Trophoblast cell (in vitro differentiated cells and primary cell): ENCODE data around the gene EGR2.

Experiments used
- DNase-seq, 2 donors: peaks; one replicate each; pipeline ENCODE4 v3.0.0-alpha.2; 2016
- H2AFZ ChIP-seq: 2 replicates; pipeline ENCODE4 v1.6.1; 2013; ENCODE audit warnings: low read length, moderate library complexity, mild to moderate bottlenecking; ENCODE audit not compliant: insufficient read depth, poor library complexity
- H2AK5ac ChIP-seq: 2 replicates; pipeline ENCODE4 v1.6.1; 2013; ENCODE audit warnings: mild to moderate bottlenecking, low read length
- H2BK120ac ChIP-seq: 2 replicates; pipeline ENCODE4 v1.6.1; 2013; ENCODE audit warnings: low read length, mild to moderate bottlenecking, moderate library complexity; ENCODE audit not compliant: insufficient read depth, poor library complexity
- H2BK12ac ChIP-seq: 2 replicates; pipeline ENCODE4 v1.6.1; 2013; ENCODE audit warnings: mild to moderate bottlenecking, low read length, moderate library complexity
- H2BK5ac ChIP-seq: 2 replicates; pipeline ENCODE4 v1.6.1; 2013; ENCODE audit warnings: low read length, low read depth, moderate library complexity, mild to moderate bottlenecking; ENCODE audit not compliant: poor library complexity
- H3K14ac ChIP-seq: 2 replicates; pipeline ENCODE4 v1.6.1; 2013; ENCODE audit warnings: mild to moderate bottlenecking, low read length
- H3K18ac ChIP-seq: 2 replicates; pipeline ENCODE4 v1.6.1; 2013; ENCODE audit warnings: mild to moderate bottlenecking, low read length
- H3K23ac ChIP-seq: 2 replicates; pipeline ENCODE4 v1.6.1; 2013; ENCODE audit warnings: low read length
- H3K27ac ChIP-seq: 2 replicates; pipeline ENCODE4 v1.5.1; 2013; ENCODE audit warnings: low read depth, mild to moderate bottlenecking, inconsistent platforms, low read length, moderate library complexity
- H3K27me3 ChIP-seq: 2 replicates; pipeline ENCODE4 v1.6.1; 2013; ENCODE audit warnings: inconsistent platforms, mild to moderate bottlenecking, low read length, moderate library complexity; ENCODE audit not compliant: insufficient read depth
- H3K36me3 ChIP-seq, 2 experiments: 1 replicate in 1 of 2; 2 replicates in 1 of 2; pipeline ENCODE4 v1.6.1; 2013; ENCODE audit warnings: low read length in 2 of 2, mild to moderate bottlenecking in 2 of 2, moderate library complexity in 1 of 2; ENCODE audit not compliant: insufficient read depth in 2 of 2, control insufficient read depth in 1 of 2
- H3K4ac ChIP-seq: 2 replicates; pipeline ENCODE4 v1.6.1; 2013; ENCODE audit warnings: low read depth, mild to moderate bottlenecking, low read length, moderate library complexity
- H3K4me1 ChIP-seq, 2 experiments: 1 replicate in 1 of 2; 2 replicates in 1 of 2; pipeline ENCODE4 v1.6.1; 2013; ENCODE audit warnings: low read length in 2 of 2, mild to moderate bottlenecking in 2 of 2, moderate library complexity in 1 of 2; ENCODE audit not compliant: insufficient read depth in 2 of 2, control insufficient read depth in 1 of 2
- H3K4me2 ChIP-seq: 2 replicates; pipeline ENCODE4 v1.6.1; 2013; ENCODE audit warnings: inconsistent platforms, mild to moderate bottlenecking, low read length, moderate library complexity
- H3K4me3 ChIP-seq: 2 replicates; pipeline ENCODE4 v1.5.1; 2013; ENCODE audit warnings: mild to moderate bottlenecking, low read depth, low read length, inconsistent platforms
- H3K79me1 ChIP-seq: one replicate; pipeline ENCODE4 v1.6.1; 2013; ENCODE audit warnings: low read length
- H3K79me2 ChIP-seq: 2 replicates; pipeline ENCODE4 v1.6.1; 2013; ENCODE audit warnings: low read length, mild to moderate bottlenecking; ENCODE audit not compliant: control insufficient read depth, insufficient read depth, poor library complexity
- H3K9ac ChIP-seq: 2 replicates; pipeline ENCODE4 v1.6.1; 2013; ENCODE audit warnings: mild to moderate bottlenecking, low read length
- H3K9me3 ChIP-seq: 2 replicates; pipeline ENCODE4 v1.6.1; 2013; ENCODE audit warnings: low read depth, mild to moderate bottlenecking, control low read depth, inconsistent platforms, low read length; ENCODE audit not compliant: insufficient read depth
- H4K12ac ChIP-seq: 2 replicates; pipeline ENCODE4 v1.6.1; 2013; ENCODE audit warnings: low read depth, mild to moderate bottlenecking, low read length, moderate library complexity
- H4K8ac ChIP-seq: 2 replicates; pipeline ENCODE4 v1.6.1; 2013; ENCODE audit warnings: low read depth, mild to moderate bottlenecking, low read length, moderate library complexity
- H4K91ac ChIP-seq: one replicate; pipeline ENCODE4 v1.6.1; 2013; ENCODE audit warnings: low read depth, mild to moderate bottlenecking, low read length, moderate library complexity
- WGBS: extraction: QIAGEN DNeasy Blood & Tissue Kit; methylation state at CpG from one replicate; pipeline ENCODE4 v1.1.7; 2013; ENCODE audit warnings: missing lambda C conversion rate; ENCODE audit not compliant: insufficient read length, insufficient coverage; ENCODE audit errors: extremely low coverage; 5-methylcytosine and 5-hydroxymethylcytosine counted together

The EGR2 gene

GRCh38 chr10:62816076-62816330, 163 bp downstream of the EGR2 start:
- WGBS: no CpG with 5 or more reads among the region's 2 CpGs
- no peak overlapping the region for H2AFZ ChIP-seq
- no peak overlapping the region for H2AK5ac ChIP-seq
- H3K79me2 ChIP-seq: no peaks in the 10 kb centered on the region
- no peak overlapping the region for H3K14ac ChIP-seq
- no peak overlapping the region for H4K91ac ChIP-seq
- no peak overlapping the region for H3K4ac ChIP-seq
- no peak overlapping the region for H2BK5ac ChIP-seq
- H3K9me3 ChIP-seq: peaks cover 7% of the 10 kb centered on the region
- peaks cover 49% of the 10 kb centered on the region for H3K27me3 ChIP-seq
- H3K9ac ChIP-seq: no peak overlapping the region
- H4K8ac ChIP-seq: no peak overlapping the region
- no peak overlapping the region for H3K23ac ChIP-seq
- peaks cover 21 to 25% of the 10 kb centered on the region in 2 experiments for H3K4me1 ChIP-seq
- peaks cover 1% of the 10 kb centered on the region for H3K79me1 ChIP-seq
- H3K18ac ChIP-seq: no peak overlapping the region
- H2BK120ac ChIP-seq: no peak overlapping the region
- H3K36me3 ChIP-seq: no peaks in the 10 kb centered on the region
- H3K27ac ChIP-seq: no peak overlapping the region
- DNase-seq: no peak
- no peak overlapping the region for H3K4me3 ChIP-seq
- H4K12ac ChIP-seq: no peak overlapping the region
- peak overlapping the region; percentile 98 for H3K4me2 ChIP-seq
- no peak overlapping the region for H2BK12ac ChIP-seq

GRCh38 chr10:62815381-62816075, 638 bp downstream of the EGR2 start:
- Histone ChIP-seq H3K4me3 (no peak overlapping the region), H2BK12ac (no peak overlapping the region), H3K14ac (no peak overlapping the region), H3K4me1 (peaks cover 21 to 25% of the 10 kb centered on the region in 2 experiments), H3K9ac (no peak overlapping the region), H3K79me1 (peaks cover 1% of the 10 kb centered on the region), H2AK5ac (no peak overlapping the region), H3K9me3 (peaks cover 7% of the 10 kb centered on the region), H3K4ac (no peak overlapping the region), H2BK120ac (no peak overlapping the region), H2BK5ac (no peak overlapping the region), H3K27ac (no peak overlapping the region), H3K79me2 (no peaks in the 10 kb centered on the region), H3K36me3 (no peaks in the 10 kb centered on the region), H2AFZ (peak overlapping the region; percentile 35), H4K12ac (peak overlapping the region; percentile 36), H3K4me2 (peak overlapping the region; percentile 98), H4K91ac (no peak overlapping the region), H4K8ac (no peak overlapping the region), H3K27me3 (peaks cover 49% of the 10 kb centered on the region), H3K23ac (no peak overlapping the region), H3K18ac (no peak overlapping the region)
- DNase-seq: peak in 1 of 2 donors; percentile 8
- no CpG with 5 or more reads among the region's 60 CpGs for WGBS

GRCh38 chr10:62814756-62815380, 1.3 kb downstream of the EGR2 start:
- peaks cover 1% of the 10 kb centered on the region for H3K79me1 ChIP-seq
- DNase-seq: no peak
- H3K79me2 ChIP-seq: no peaks in the 10 kb centered on the region
- H2BK5ac ChIP-seq: no peak overlapping the region
- H3K9me3 ChIP-seq: peaks cover 7% of the 10 kb centered on the region
- H2AFZ ChIP-seq: peak overlapping the region; percentile 35
- no peak overlapping the region for H4K8ac ChIP-seq
- H3K36me3 ChIP-seq: no peaks in the 10 kb centered on the region
- no peak overlapping the region for H3K27ac ChIP-seq
- no peak overlapping the region for H3K18ac ChIP-seq
- no peak overlapping the region for H3K4ac ChIP-seq
- WGBS: no CpG with 5 or more reads among the region's 54 CpGs
- H3K23ac ChIP-seq: no peak overlapping the region
- H3K9ac ChIP-seq: no peak overlapping the region
- peak overlapping the region; percentile 98 for H3K4me2 ChIP-seq
- peaks cover 21 to 25% of the 10 kb centered on the region in 2 experiments for H3K4me1 ChIP-seq
- H3K14ac ChIP-seq: no peak overlapping the region
- peak overlapping the region; percentile 32 for H3K4me3 ChIP-seq
- H4K12ac ChIP-seq: no peak overlapping the region
- H2AK5ac ChIP-seq: no peak overlapping the region
- no peak overlapping the region for H2BK120ac ChIP-seq
- no peak overlapping the region for H2BK12ac ChIP-seq
- H4K91ac ChIP-seq: no peak overlapping the region
- H3K27me3 ChIP-seq: peaks cover 49% of the 10 kb centered on the region

GRCh38 chr10:62813981-62814380, 2.2 kb downstream of the EGR2 start:
- Histone ChIP-seq H3K79me1 (peaks cover 1% of the 10 kb centered on the region), H3K23ac (no peak overlapping the region), H4K8ac (no peak overlapping the region), H3K4me2 (no peak overlapping the region), H2AFZ (no peak overlapping the region), H4K91ac (no peak overlapping the region), H2AK5ac (no peak overlapping the region), H2BK12ac (no peak overlapping the region), H3K4me1 (peaks cover 21 to 25% of the 10 kb centered on the region in 2 experiments), H3K27me3 (peaks cover 42% of the 10 kb centered on the region), H2BK5ac (no peak overlapping the region), H3K27ac (no peak overlapping the region), H3K36me3 (no peaks in the 10 kb centered on the region), H3K14ac (no peak overlapping the region), H3K79me2 (no peaks in the 10 kb centered on the region), H3K18ac (no peak overlapping the region), H3K4me3 (no peak overlapping the region), H3K9ac (no peak overlapping the region), H2BK120ac (no peak overlapping the region), H3K9me3 (peaks cover 5% of the 10 kb centered on the region), H4K12ac (no peak overlapping the region), H3K4ac (no peak overlapping the region)
- no CpG with 5 or more reads among the region's 5 CpGs for WGBS
- DNase-seq: no peak
